Vagina (tissue), 2 donors: ENCODE data around the gene TCF25. TPM values are rescaled to one million over a fixed set of nuclear protein-coding genes. Genes with fewer than 3 reads are reported as not detected.
"Not testable (repeated sequence)": the region's sequence is repeated elsewhere in the genome, so short reads cannot be mapped to it uniquely, and the experiment has no call there.

Experiments used
- DNase-seq, 2 donors: peaks; one replicate each; pipeline ENCODE4 v3.0.0-alpha.2; 2017; ENCODE audit errors: extremely low spot score in 2 of 2
- H3K27ac ChIP-seq: fragments of 200-600 bp; sonication (generic); one replicate; pipeline ENCODE4 v1.5.1; 2019
- H3K27me3 ChIP-seq: fragments of 200-600 bp; sonication (generic); one replicate; pipeline ENCODE4 v1.5.1; 2019
- H3K36me3 ChIP-seq, 2 donors: fragments of 200-600 bp; sonication (generic); one replicate each; pipeline ENCODE4 v1.5.1; 2017 to 2019
- H3K4me1 ChIP-seq: fragments of 200-600 bp; sonication (generic); one replicate; pipeline ENCODE4 v1.5.1; 2019
- H3K4me3 ChIP-seq, 2 donors: fragments of 200-600 bp; sonication (generic); 1 replicate in 1 of 2; 2 replicates in 1 of 2; pipeline ENCODE4 v1.5.1; 2016 to 2019
- H3K9me3 ChIP-seq: fragments of 200-600 bp; sonication (generic); one replicate; pipeline ENCODE4 v1.5.1; 2019
- CTCF ChIP-seq, 3 experiments: fragments of 450-650 bp in 2 of 3; fragments of 200-600 bp in 1 of 3; sonication (generic) in 1 of 3; IDR thresholded peaks; one replicate each; pipeline ENCODE4 v1.5.1; 2017 to 2019; ENCODE audit warnings: antibody characterized with exemption in 3 of 3, mild to moderate bottlenecking in 2 of 3, moderate library complexity in 2 of 3
- POLR2A ChIP-seq, 2 donors: fragments of 450-650 bp; IDR thresholded peaks; one replicate each; pipeline ENCODE4 v1.6.1; 2017; ENCODE audit warnings: antibody characterized with exemption in 2 of 2, mild to moderate bottlenecking in 2 of 2, moderate library complexity in 2 of 2
- POLR2AphosphoS5 ChIP-seq, 2 donors: sonication (generic); formaldehyde crosslinking; IDR thresholded peaks; one replicate each; pipeline ENCODE4 v1.9.0; 2017; ENCODE audit warnings: antibody characterized with exemption in 2 of 2, mild to moderate bottlenecking in 2 of 2, low read depth in 1 of 2; ENCODE audit not compliant: insufficient read depth in 1 of 2
- intact Hi-C: fragments of 100-400 bp; cut with DNase I; formaldehyde crosslinking; loops from one replicate; pipeline ENCODE4 v1.15.1; 2023
- total RNA-seq: library from RNA; depleted of rRNA; stranded (reverse); fragments of >200 nt; gene quantifications from one replicate; pipeline ENCODE4 v1.2.3, GENCODE V29; 2016

TCF25 gene
- total RNA-seq, 1 donor from 2014 or later, result 132 TPM

- H3K9me3 ChIP-seq, result no peaks in the 10 kb centered on the region
- H3K27ac ChIP-seq, result no peak overlapping the region
- no peak overlapping the region for H3K4me3 ChIP-seq
- DNase-seq, result no peak
- H3K36me3 ChIP-seq, result no peaks in the 10 kb centered on the region
- TF ChIP-seq CTCF (IDR thresholded peaks at IDR 0.05) (no peak), POLR2A (IDR thresholded peaks at IDR 0.05) (no peak), POLR2AphosphoS5 (IDR thresholded peaks at IDR 0.05; ENCODE audit: insufficient read depth in 1 of 2, low read depth in 1 of 2) (no peak)
- intact Hi-C loops, result no loop called here
- no peaks in the 10 kb centered on the region for H3K27me3 ChIP-seq
- H3K4me1 ChIP-seq, result peaks cover 49% of the 10 kb centered on the region
These were observed 51.0 kb downstream of the TCF25 start for GRCh38 chr16:89924297-89924924.

DNA sequence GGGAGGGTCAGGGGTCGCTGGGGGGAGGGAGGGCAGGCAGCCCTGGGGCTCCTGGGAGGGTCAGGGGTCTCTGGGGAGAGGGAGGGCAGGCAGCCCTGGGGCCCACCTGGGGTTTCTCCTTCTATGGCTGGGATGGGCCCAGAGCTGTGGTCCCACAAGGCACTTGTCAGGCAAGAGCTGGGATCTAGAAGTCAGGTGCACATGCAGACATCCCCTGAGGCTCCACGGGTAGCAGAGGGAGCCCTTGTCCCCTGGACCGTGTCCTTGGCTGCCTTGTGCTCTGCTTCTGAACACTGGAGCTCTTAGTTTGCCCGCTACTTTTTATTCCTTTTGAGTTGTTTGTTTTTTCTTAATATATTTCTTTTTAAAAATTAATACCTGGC is 51.5 kb downstream of the TCF25 start:
- H3K4me1 ChIP-seq, result peaks cover 49% of the 10 kb centered on the region
- H3K9me3 ChIP-seq, result no peaks in the 10 kb centered on the region
- no peaks in the 10 kb centered on the region for H3K36me3 ChIP-seq
- TF ChIP-seq POLR2AphosphoS5 (IDR thresholded peaks at IDR 0.05; ENCODE audit: insufficient read depth in 1 of 2, low read depth in 1 of 2) (no peak), CTCF (IDR thresholded peaks at IDR 0.05) (no peak), POLR2A (IDR thresholded peaks at IDR 0.05) (no peak)
- intact Hi-C loops, result no loop called here
- no peak overlapping the region for H3K4me3 ChIP-seq
- no peaks in the 10 kb centered on the region for H3K27me3 ChIP-seq
- no peak for DNase-seq
- H3K27ac ChIP-seq, result no peak overlapping the region

- no peak overlapping the region for H3K27ac ChIP-seq
- no peaks in the 10 kb centered on the region for H3K27me3 ChIP-seq
- no peaks in the 10 kb centered on the region for H3K9me3 ChIP-seq
- peaks cover 49% of the 10 kb centered on the region for H3K4me1 ChIP-seq
- intact Hi-C loops, result no loop called here
- H3K36me3 ChIP-seq, result no peaks in the 10 kb centered on the region
- H3K4me3 ChIP-seq, result peak overlapping the region; percentile 39 to 40
- TF ChIP-seq CTCF (IDR thresholded peaks at IDR 0.05), result no peak
- no peak for TF ChIP-seq POLR2A (IDR thresholded peaks at IDR 0.05)
- TF ChIP-seq POLR2AphosphoS5 (IDR thresholded peaks at IDR 0.05; ENCODE audit: insufficient read depth in 1 of 2, low read depth in 1 of 2), result no peak
- no peak for DNase-seq
These were observed 52.2 kb downstream of the TCF25 start for GRCh38 chr16:89925596-89926079.

GRCh38 chr16:89931305-89931896 is 58.0 kb downstream of the TCF25 start:
- TF ChIP-seq POLR2A (IDR thresholded peaks at IDR 0.05) (no peak), CTCF (IDR thresholded peaks at IDR 0.05) (no peak), POLR2AphosphoS5 (IDR thresholded peaks at IDR 0.05; ENCODE audit: insufficient read depth in 1 of 2, low read depth in 1 of 2) (no peak)
- Histone ChIP-seq H3K4me1 (no peaks in the 10 kb centered on the region), H3K36me3 (no peaks in the 10 kb centered on the region), H3K4me3 (no peak overlapping the region), H3K27ac (no peak overlapping the region), H3K27me3 (no peaks in the 10 kb centered on the region), H3K9me3 (no peaks in the 10 kb centered on the region)
- DNase-seq, result no peak
- intact Hi-C loops, result no loop called here

DNA sequence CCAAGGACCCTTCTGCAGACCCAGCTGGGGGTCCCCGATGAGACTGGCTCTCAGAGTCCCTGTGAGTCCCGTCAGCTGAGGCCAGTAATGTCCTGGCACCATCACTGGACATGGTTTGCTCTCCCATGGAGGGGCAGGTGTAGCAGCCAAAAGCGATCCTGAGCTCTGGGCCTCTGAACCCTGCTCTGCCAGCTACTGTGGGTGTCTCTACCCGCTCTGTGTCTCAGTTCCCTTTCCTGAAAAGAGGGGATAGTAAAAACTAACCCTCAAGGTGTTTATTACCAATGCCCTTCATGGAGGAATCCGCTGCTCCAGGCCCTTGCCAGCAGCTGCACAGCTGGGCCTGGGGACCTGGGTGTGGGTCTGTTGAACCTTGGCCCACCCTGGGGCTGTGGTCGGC is 58.6 kb downstream of the TCF25 start:
- Histone ChIP-seq H3K4me1 (no peaks in the 10 kb centered on the region), H3K9me3 (no peaks in the 10 kb centered on the region), H3K4me3 (no peak overlapping the region), H3K27ac (no peak overlapping the region), H3K27me3 (no peaks in the 10 kb centered on the region), H3K36me3 (no peaks in the 10 kb centered on the region)
- DNase-seq, result no peak
- intact Hi-C loops, result no loop called here
- no peak for TF ChIP-seq CTCF (IDR thresholded peaks at IDR 0.05)

GRCh38 chr16:89934019-89934418 is 60.6 kb downstream of the TCF25 start:
- DNase-seq, H3K9me3 ChIP-seq, H3K4me1 ChIP-seq, H3K36me3 ChIP-seq, H3K4me3 ChIP-seq, H3K27ac ChIP-seq, intact Hi-C loops, H3K27me3 ChIP-seq: not testable (repeated sequence)
